ENCODE data around the gene TTC9.

GRCh38 chr14:70611216-70611615, 30.5 kb upstream of the TTC9 start:
- TF ChIP-seq, protein P1, sequence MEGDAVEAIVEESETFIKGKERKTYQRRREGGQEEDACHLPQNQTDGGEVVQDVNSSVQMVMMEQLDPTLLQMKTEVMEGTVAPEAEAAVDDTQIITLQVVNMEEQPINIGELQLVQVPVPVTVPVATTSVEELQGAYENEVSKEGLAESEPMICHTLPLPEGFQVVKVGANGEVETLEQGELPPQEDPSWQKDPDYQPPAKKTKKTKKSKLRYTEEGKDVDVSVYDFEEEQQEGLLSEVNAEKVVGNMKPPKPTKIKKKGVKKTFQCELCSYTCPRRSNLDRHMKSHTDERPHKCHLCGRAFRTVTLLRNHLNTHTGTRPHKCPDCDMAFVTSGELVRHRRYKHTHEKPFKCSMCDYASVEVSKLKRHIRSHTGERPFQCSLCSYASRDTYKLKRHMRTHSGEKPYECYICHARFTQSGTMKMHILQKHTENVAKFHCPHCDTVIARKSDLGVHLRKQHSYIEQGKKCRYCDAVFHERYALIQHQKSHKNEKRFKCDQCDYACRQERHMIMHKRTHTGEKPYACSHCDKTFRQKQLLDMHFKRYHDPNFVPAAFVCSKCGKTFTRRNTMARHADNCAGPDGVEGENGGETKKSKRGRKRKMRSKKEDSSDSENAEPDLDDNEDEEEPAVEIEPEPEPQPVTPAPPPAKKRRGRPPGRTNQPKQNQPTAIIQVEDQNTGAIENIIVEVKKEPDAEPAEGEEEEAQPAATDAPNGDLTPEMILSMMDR (IDR thresholded peaks at IDR 0.05), result no peak
- TF ChIP-seq POLR2A (IDR thresholded peaks at IDR 0.05), result no peak
- no peak for TF ChIP-seq POLR2AphosphoS5 (IDR thresholded peaks at IDR 0.05)
